Left lung (tissue), 10 donors: ENCODE results near the gene POU6F2. TPM values are rescaled to one million over a fixed set of nuclear protein-coding genes. Genes with fewer than 3 reads are reported as not detected.

Experiments used
- ATAC-seq: fragments of 200-7000 bp; cut with Tn5 transposase; one replicate; pipeline ENCODE4 v1.9.1; 2020; ENCODE audit warnings: moderate library complexity
- DNase-seq, 4 donors: peaks; one replicate each; pipeline ENCODE4 v3.0.0-alpha.2; 2013 to 2020
- H3K27ac ChIP-seq, 2 donors: fragments of 200-600 bp; sonication (generic) in 1 of 2; one replicate each; pipeline versions ENCODE4 v1.5.0 to v1.8.0; 2020 to 2021
- H3K27me3 ChIP-seq, 2 donors: fragments of 200-600 bp; sonication (generic) in 1 of 2; one replicate each; pipeline versions ENCODE4 v1.5.0 to v1.8.0; 2020 to 2021
- H3K36me3 ChIP-seq, 2 donors: fragments of 200-600 bp; sonication (generic) in 1 of 2; one replicate each; pipeline versions ENCODE4 v1.5.0 to v1.8.0; 2020 to 2021
- H3K4me1 ChIP-seq, 2 donors: fragments of 200-600 bp; one replicate each; pipeline ENCODE4 v1.8.0; 2021
- H3K4me3 ChIP-seq, 2 donors: fragments of 200-600 bp; sonication (generic) in 1 of 2; one replicate each; pipeline versions ENCODE4 v1.5.0 to v1.8.0; 2020 to 2021; ENCODE audit warnings: mild to moderate bottlenecking in 1 of 2
- H3K9me3 ChIP-seq, 2 donors: fragments of 200-600 bp; sonication (generic) in 1 of 2; one replicate each; pipeline versions ENCODE4 v1.5.0 to v1.8.0; 2020 to 2021
- CTCF ChIP-seq, 2 donors: fragments of 200-600 bp; sonication (generic) in 1 of 2; IDR thresholded peaks; one replicate each; pipeline versions ENCODE4 v1.5.0 to v1.8.0; 2021; ENCODE audit warnings: antibody characterized with exemption in 2 of 2
- intact Hi-C, 2 donors: fragments of 100-400 bp; cut with DNase I; formaldehyde crosslinking; loops; one replicate each; pipeline versions ENCODE4 v1.11.2 to v1.14.2; 2022
- polyA plus RNA-seq, 6 donors: library from polyadenylated mRNA; unstranded; fragments of 120-200 nt; gene quantifications; one replicate each; pipeline ENCODE4 v1.2.1, GENCODE V29; 2013; ENCODE audit not compliant: insufficient read length in 6 of 6
- total RNA-seq, 2 donors: library from RNA; stranded (reverse); fragmentation: NEBNext Ultra II Directional; extraction: Animal tissue kit (Norgen Biotek cat#: 25700); gene quantifications; one replicate each; pipeline ENCODE4 v1.2.1, GENCODE V29; 2021
- donor health status: DM: no; HTN: yes; CAD: no.
- donor health status: DM: no; HTN: no; CAD: no.

The POU6F2 gene
- total and polyA plus RNA-seq, 8 donors: 0.08 to 0.32 (median 0.18) TPM; not detected in 3

GRCh38 chr7:39145935-39146334 is 168.2 kb downstream of the POU6F2 start:
- no peak overlapping the region for H3K27ac ChIP-seq
- H3K4me3 ChIP-seq: no peak overlapping the region
- ATAC-seq: no peak
- H3K4me1 ChIP-seq: no peaks in the 10 kb centered on the region
- no peaks in the 10 kb centered on the region for H3K36me3 ChIP-seq
- TF ChIP-seq CTCF (IDR thresholded peaks at IDR 0.05): no peak
- H3K27me3 ChIP-seq: no peaks in the 10 kb centered on the region
- no peak for DNase-seq
- intact Hi-C loops: no loop called here
- peaks cover 0 to under 1% of the 10 kb centered on the region in 2 donors for H3K9me3 ChIP-seq

GRCh38 chr7:39152701-39153100 is 175.0 kb downstream of the POU6F2 start:
- H3K4me1 ChIP-seq: no peaks in the 10 kb centered on the region
- no peak overlapping the region for H3K27ac ChIP-seq
- no peaks in the 10 kb centered on the region for H3K27me3 ChIP-seq
- H3K4me3 ChIP-seq: no peak overlapping the region
- TF ChIP-seq CTCF (IDR thresholded peaks at IDR 0.05): no peak
- ATAC-seq (no peak), DNase-seq (no peak)
- no peaks in the 10 kb centered on the region for H3K36me3 ChIP-seq
- intact Hi-C loops: no loop called here
- H3K9me3 ChIP-seq: no peaks in the 10 kb centered on the region

- no peaks in the 10 kb centered on the region for H3K9me3 ChIP-seq
- no peak for TF ChIP-seq CTCF (IDR thresholded peaks at IDR 0.05)
- intact Hi-C loops: no loop called here
- ATAC-seq (no peak), DNase-seq (no peak)
- no peaks in the 10 kb centered on the region for H3K4me1 ChIP-seq
- H3K27me3 ChIP-seq: no peaks in the 10 kb centered on the region
- H3K4me3 ChIP-seq: no peak overlapping the region
- H3K27ac ChIP-seq: no peak overlapping the region
- no peaks in the 10 kb centered on the region for H3K36me3 ChIP-seq
Measured at GRCh38 chr7:39153113-39153512, 175.4 kb downstream of the POU6F2 start.

GRCh38 chr7:39153647-39154046 is 175.9 kb downstream of the POU6F2 start:
- no peak for TF ChIP-seq CTCF (IDR thresholded peaks at IDR 0.05)
- Histone ChIP-seq H3K4me3 (no peak overlapping the region), H3K9me3 (no peaks in the 10 kb centered on the region), H3K4me1 (no peaks in the 10 kb centered on the region), H3K27ac (no peak overlapping the region), H3K36me3 (no peaks in the 10 kb centered on the region), H3K27me3 (no peaks in the 10 kb centered on the region)
- ATAC-seq: no peak
- intact Hi-C loops: no loop called here
- no peak for DNase-seq

GRCh38 chr7:39154815-39155214 is 177.1 kb downstream of the POU6F2 start:
- Histone ChIP-seq H3K27me3 (no peaks in the 10 kb centered on the region), H3K4me1 (no peaks in the 10 kb centered on the region), H3K36me3 (no peaks in the 10 kb centered on the region), H3K4me3 (no peak overlapping the region), H3K9me3 (no peaks in the 10 kb centered on the region), H3K27ac (no peak overlapping the region)
- ATAC-seq (no peak), DNase-seq (no peak)
- intact Hi-C loops: no loop called here
- no peak for TF ChIP-seq CTCF (IDR thresholded peaks at IDR 0.05)
